Fibroblast of lung (primary cell): ENCODE measurements around the gene GNAI1. TPM values are rescaled to one million over a fixed set of nuclear protein-coding genes. Genes with fewer than 3 reads are reported as not detected.

Experiments used
- DNase-seq, 2 donors: peaks; one replicate each; pipeline versions ENCODE4 v3.0.0 to v3.0.0-alpha.2; 2010; ENCODE audit warnings: low read depth in 2 of 2
- H2AFZ ChIP-seq: 2 replicates; pipeline ENCODE4 v1.5.1; 2012; ENCODE audit warnings: low read length, control low read depth, inconsistent platforms
- H3K27ac ChIP-seq: 2 replicates; pipeline ENCODE4 v1.5.1; 2011; ENCODE audit warnings: low read length, control low read depth; ENCODE audit not compliant: insufficient read depth
- H3K27me3 ChIP-seq: 2 replicates; pipeline ENCODE4 v1.5.1; 2011; ENCODE audit warnings: mild to moderate bottlenecking, low read length; ENCODE audit not compliant: control insufficient read depth, insufficient read depth
- H3K36me3 ChIP-seq: 2 replicates; pipeline ENCODE4 v1.5.1; 2011; ENCODE audit warnings: low read length; ENCODE audit not compliant: control insufficient read depth, insufficient read depth
- H3K4me1 ChIP-seq: 2 replicates; pipeline ENCODE4 v1.5.1; 2011; ENCODE audit warnings: low read length; ENCODE audit not compliant: control insufficient read depth, insufficient read depth; ENCODE audit errors: extremely low read depth
- H3K4me2 ChIP-seq: 2 replicates; pipeline ENCODE4 v1.5.1; 2011; ENCODE audit warnings: low read length, control low read depth; ENCODE audit not compliant: insufficient read depth; ENCODE audit errors: extremely low read depth
- H3K4me3 ChIP-seq, 4 experiments: fragments of 200-600 bp in 1 of 4; sonication (generic) in 1 of 4; replicated peaks in 1 of 4; 2 replicates each; pipeline ENCODE4 v1.5.1; 2011 to 2016; ENCODE audit warnings: low read length in 4 of 4, low read depth in 3 of 4, mild to moderate bottlenecking in 3 of 4, control low read depth in 2 of 4, inconsistent platforms in 1 of 4, mixed read lengths in 1 of 4; ENCODE audit not compliant: insufficient read depth in 1 of 4; ENCODE audit errors: control extremely low read depth in 1 of 4
- H3K79me2 ChIP-seq: 2 replicates; pipeline ENCODE4 v1.5.1; 2012; ENCODE audit warnings: mild to moderate bottlenecking, low read length, inconsistent platforms; ENCODE audit not compliant: control insufficient read depth, insufficient read depth
- H3K9ac ChIP-seq: 2 replicates; pipeline ENCODE4 v1.5.1; 2011; ENCODE audit warnings: mild to moderate bottlenecking, low read length, control low read depth; ENCODE audit not compliant: insufficient read depth
- H3K9me3 ChIP-seq: 2 replicates; pipeline ENCODE4 v1.5.1; 2012; ENCODE audit warnings: low read depth, low read length; ENCODE audit not compliant: control insufficient read depth, insufficient read depth
- H4K20me1 ChIP-seq: 2 replicates; pipeline ENCODE4 v1.5.1; 2011; ENCODE audit warnings: low read length; ENCODE audit not compliant: control insufficient read depth, insufficient read depth; ENCODE audit errors: extremely low read depth
- CTCF ChIP-seq, 2 donors: IDR thresholded peaks in 1 of 2; conservative IDR thresholded peaks in 1 of 2; 1 replicate in 1 of 2; 2 replicates in 1 of 2; pipeline ENCODE4 v1.5.1; 2011 to 2012; ENCODE audit warnings: low read length in 2 of 2, control low read depth in 1 of 2, inconsistent platforms in 1 of 2, low read depth in 1 of 2, mild to moderate bottlenecking in 1 of 2
- EZH2 ChIP-seq: IDR thresholded peaks from 2 replicates; pipeline ENCODE4 v1.5.1; 2012; ENCODE audit warnings: low read length, control low read depth, mild to moderate bottlenecking; ENCODE audit errors: missing control alignments
- polyA plus RNA-seq, 2 donors: library from polyadenylated mRNA; depleted of rRNA in 1 of 2; stranded (reverse) in 1 of 2; unstranded in 1 of 2; fragments of >200 nt; gene quantifications; 2 replicates each; pipeline ENCODE4 v1.2.1, GENCODE V29; 2011 to 2012; ENCODE audit warnings: missing spikeins in 1 of 2
- total RNA-seq: library from RNA; depleted of rRNA; stranded (reverse); fragments of >200 nt; gene quantifications from 2 replicates; pipeline ENCODE4 v1.2.1, GENCODE V29; 2014

Gene GNAI1
- total and polyA plus RNA-seq, 2 donors (not counting 1 experiment from before 2014, with no cell fraction given), result 68.9 to 81.8 TPM

- H3K36me3 ChIP-seq, result no peaks in the 10 kb centered on the region
- no peak overlapping the region for H3K27ac ChIP-seq
- H4K20me1 ChIP-seq, result no peaks in the 10 kb centered on the region
- no peaks in the 10 kb centered on the region for H3K79me2 ChIP-seq
- no peak overlapping the region for H3K4me2 ChIP-seq
- no peaks in the 10 kb centered on the region for H3K27me3 ChIP-seq
- TF ChIP-seq CTCF (conservative IDR thresholded peaks at IDR 0.05 in 1 of 2, IDR thresholded peaks at IDR 0.05 in 1 of 2; ENCODE audit: low read depth in 1 of 2, low read length in 2 of 2), result no peak
- TF ChIP-seq EZH2, result no peak
- no peak for DNase-seq
- no peaks in the 10 kb centered on the region for H3K9me3 ChIP-seq
- no peaks in the 10 kb centered on the region for H3K4me1 ChIP-seq
- H3K9ac ChIP-seq, result no peak overlapping the region
- H2AFZ ChIP-seq, result no peak overlapping the region
- H3K4me3 ChIP-seq, result no peak overlapping the region
Observed at GRCh38 chr7:80243425-80243824, 108.8 kb downstream of the GNAI1 start.

- Histone ChIP-seq H2AFZ (no peak overlapping the region), H4K20me1 (no peaks in the 10 kb centered on the region)
- DNase-seq, result peak in 1 of 2 donors; percentile 38
Observed at GRCh38 chr7:80244206-80244916, 109.7 kb downstream of the GNAI1 start.

GRCh38 chr7:80247144-80247543, 112.5 kb downstream of the GNAI1 start:
- no peak overlapping the region for H3K4me3 ChIP-seq
- no peaks in the 10 kb centered on the region for H3K4me1 ChIP-seq
- H3K36me3 ChIP-seq, result no peaks in the 10 kb centered on the region
- TF ChIP-seq EZH2 (no peak), CTCF (conservative IDR thresholded peaks at IDR 0.05 in 1 of 2, IDR thresholded peaks at IDR 0.05 in 1 of 2; ENCODE audit: low read depth in 1 of 2, low read length in 2 of 2) (no peak)
- H3K9ac ChIP-seq, result no peak overlapping the region
- H3K4me2 ChIP-seq, result no peak overlapping the region
- H2AFZ ChIP-seq, result no peak overlapping the region
- no peak overlapping the region for H3K27ac ChIP-seq
- H4K20me1 ChIP-seq, result no peaks in the 10 kb centered on the region
- DNase-seq, result peak in 1 of 2 donors; percentile 38
- H3K27me3 ChIP-seq, result peaks cover 2% of the 10 kb centered on the region
- no peaks in the 10 kb centered on the region for H3K79me2 ChIP-seq
- H3K9me3 ChIP-seq, result no peaks in the 10 kb centered on the region

More at GRCh38 chr7:80244206-80244916, 109.7 kb downstream of the GNAI1 start:
- Histone ChIP-seq H3K9me3 (no peaks in the 10 kb centered on the region), H3K4me3 (no peak overlapping the region), H3K4me1 (no peaks in the 10 kb centered on the region), H3K27ac (no peak overlapping the region), H3K4me2 (no peak overlapping the region), H3K9ac (no peak overlapping the region), H3K36me3 (no peaks in the 10 kb centered on the region), H3K27me3 (no peaks in the 10 kb centered on the region), H3K79me2 (no peaks in the 10 kb centered on the region)
- TF ChIP-seq EZH2 (no peak), CTCF (conservative IDR thresholded peaks at IDR 0.05 in 1 of 2, IDR thresholded peaks at IDR 0.05 in 1 of 2; ENCODE audit: low read depth in 1 of 2, low read length in 2 of 2) (no peak)
